SJCRH30 (cell line): ENCODE data around the gene RNASET2. TPM values are rescaled to one million over a fixed set of nuclear protein-coding genes. Genes with fewer than 3 reads are reported as not detected.
"Not testable (repeated sequence)": the region's sequence is repeated elsewhere in the genome, so short reads cannot be mapped to it uniquely, and the experiment has no call there.

Experiments used
- DNase-seq, 2 experiments: peaks; one replicate each; pipeline ENCODE4 v3.0.0-alpha.2; 2015 to 2020
- H3K27ac ChIP-seq: fragments of 250-450 bp; sonication (Bioruptor Pico); 2 replicates; pipeline ENCODE4 v1.5.1; 2020; ENCODE audit warnings: mild to moderate bottlenecking, moderate library complexity
- H3K27me3 ChIP-seq: fragments of 250-450 bp; sonication (Bioruptor Pico); 2 replicates; pipeline ENCODE4 v1.5.1; 2020; ENCODE audit warnings: mild to moderate bottlenecking, moderate library complexity
- H3K36me3 ChIP-seq: fragments of 250-450 bp; sonication (Bioruptor Pico); 2 replicates; pipeline ENCODE4 v1.5.1; 2020; ENCODE audit warnings: mild to moderate bottlenecking, moderate library complexity
- H3K4me1 ChIP-seq: fragments of 250-450 bp; sonication (Bioruptor Pico); 2 replicates; pipeline ENCODE4 v1.5.1; 2020; ENCODE audit warnings: mild to moderate bottlenecking, moderate library complexity
- H3K4me3 ChIP-seq: fragments of 250-450 bp; sonication (Bioruptor Pico); 2 replicates; pipeline ENCODE4 v1.5.1; 2020; ENCODE audit warnings: mild to moderate bottlenecking, moderate library complexity
- H3K9me3 ChIP-seq: fragments of 250-450 bp; sonication (Bioruptor Pico); replicated peaks from 2 replicates; pipeline ENCODE4 v1.5.1; 2020; ENCODE audit warnings: mild to moderate bottlenecking, moderate library complexity
- total RNA-seq: library from RNA; depleted of rRNA; stranded (reverse); fragments of >200 nt; shearing (Covaris generic); gene quantifications from 2 replicates; pipeline ENCODE4 v1.2.3, GENCODE V29; 2014; rRNA removed

RNASET2 gene
- total RNA-seq, 1 experiment from 2014 or later, result 17.2 TPM

GRCh38 chr6:166900956-166901607 lies 55.3 kb downstream of the RNASET2 start:
- Histone ChIP-seq H3K9me3 (no peaks in the 10 kb centered on the region), H3K36me3 (no peaks in the 10 kb centered on the region), H3K27me3 (peaks cover 16% of the 10 kb centered on the region), H3K4me3 (no peak overlapping the region), H3K27ac (no peak overlapping the region), H3K4me1 (no peaks in the 10 kb centered on the region)
- no peak for DNase-seq

DNA sequence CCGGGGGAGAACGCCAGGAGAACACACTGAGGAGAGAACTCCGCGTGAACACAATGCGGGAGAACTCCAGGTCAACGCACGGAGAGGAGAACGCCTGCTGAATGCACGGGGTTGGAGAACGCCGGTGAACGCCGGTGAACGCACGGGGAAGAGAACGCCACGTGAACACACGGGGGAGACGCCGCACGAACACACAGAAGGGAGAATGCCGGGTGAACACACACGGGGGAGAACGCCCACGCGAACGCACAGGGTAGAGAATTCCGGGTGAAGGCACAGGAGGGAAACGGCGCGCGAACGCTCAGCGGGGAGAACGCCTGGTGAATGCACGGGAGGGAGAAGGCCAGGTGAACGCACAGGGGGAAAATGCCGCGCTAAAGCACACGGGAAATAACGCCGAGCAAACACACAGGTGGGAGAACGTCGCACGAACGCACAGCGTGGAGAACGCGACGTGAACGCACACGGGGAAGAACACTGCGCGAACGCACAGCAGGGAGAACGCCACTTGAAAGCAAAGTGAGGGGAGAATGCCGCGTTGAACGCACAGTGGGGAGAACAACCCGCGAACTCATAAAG lies 56.1 kb downstream of the RNASET2 start:
- Histone ChIP-seq H3K4me3 (no peak overlapping the region), H3K9me3 (no peaks in the 10 kb centered on the region), H3K27me3 (peaks cover 16% of the 10 kb centered on the region), H3K27ac (no peak overlapping the region), H3K4me1 (no peaks in the 10 kb centered on the region), H3K36me3 (no peaks in the 10 kb centered on the region)
- no peak for DNase-seq

DNA sequence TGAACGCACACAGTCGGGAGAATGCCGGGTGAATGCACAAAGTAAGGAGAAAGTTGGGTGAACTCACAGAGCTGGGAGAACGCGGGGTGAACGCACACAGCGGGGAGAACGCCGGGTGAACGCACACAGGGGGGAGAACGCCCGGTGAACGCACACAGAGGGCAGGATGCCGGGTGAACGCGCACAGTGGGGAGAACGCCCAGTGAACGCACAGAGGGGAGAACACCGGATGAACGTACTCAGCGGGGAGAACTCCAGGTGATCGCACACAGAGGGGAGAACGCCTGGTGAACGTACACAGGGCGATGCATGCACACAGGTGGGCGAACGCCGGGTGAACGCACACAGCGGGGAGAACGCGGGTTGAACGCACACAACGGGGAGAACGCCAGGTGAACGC lies 57.4 kb downstream of the RNASET2 start:
- H3K4me1 ChIP-seq, result no peaks in the 10 kb centered on the region

DNA sequence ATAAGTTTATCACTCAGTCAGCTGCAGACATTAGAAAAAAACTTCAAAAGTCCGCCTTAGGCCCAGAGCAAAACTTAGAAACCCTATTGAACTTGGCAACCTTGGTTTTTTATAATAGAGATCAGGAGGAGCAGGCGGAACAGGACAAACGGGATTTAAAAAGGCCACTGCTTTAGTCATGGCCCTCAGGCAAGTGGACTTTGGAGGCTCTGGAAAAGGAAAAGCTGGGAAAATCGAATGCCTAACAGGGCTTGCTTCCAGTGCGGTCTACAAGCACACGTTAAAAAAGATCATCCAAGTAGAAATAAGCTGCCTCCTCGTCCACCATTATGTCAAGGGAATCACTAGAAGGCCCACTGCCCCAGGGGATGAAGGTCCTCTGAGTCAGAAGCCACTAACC lies 61.7 kb downstream of the RNASET2 start:
- not testable (repeated sequence) for H3K9me3 ChIP-seq, H3K27me3 ChIP-seq, H3K4me3 ChIP-seq, DNase-seq, H3K36me3 ChIP-seq, H3K27ac ChIP-seq, H3K4me1 ChIP-seq

More for the DNA sequence above, 57.4 kb downstream of the RNASET2 start:
- H3K36me3 ChIP-seq, result no peaks in the 10 kb centered on the region
- no peak overlapping the region for H3K4me3 ChIP-seq
- peaks cover 6% of the 10 kb centered on the region; the same call in 1 of the 2 replicates for H3K27me3 ChIP-seq
- no peak overlapping the region for H3K27ac ChIP-seq
- no peak for DNase-seq
- H3K9me3 ChIP-seq, result no peaks in the 10 kb centered on the region

- not testable (repeated sequence) for H3K9me3 ChIP-seq, H3K4me1 ChIP-seq, H3K27me3 ChIP-seq, H3K27ac ChIP-seq, H3K4me3 ChIP-seq, DNase-seq, H3K36me3 ChIP-seq
Observed at GRCh38 chr6:166892472-166892871, 63.9 kb downstream of the RNASET2 start.

DNA sequence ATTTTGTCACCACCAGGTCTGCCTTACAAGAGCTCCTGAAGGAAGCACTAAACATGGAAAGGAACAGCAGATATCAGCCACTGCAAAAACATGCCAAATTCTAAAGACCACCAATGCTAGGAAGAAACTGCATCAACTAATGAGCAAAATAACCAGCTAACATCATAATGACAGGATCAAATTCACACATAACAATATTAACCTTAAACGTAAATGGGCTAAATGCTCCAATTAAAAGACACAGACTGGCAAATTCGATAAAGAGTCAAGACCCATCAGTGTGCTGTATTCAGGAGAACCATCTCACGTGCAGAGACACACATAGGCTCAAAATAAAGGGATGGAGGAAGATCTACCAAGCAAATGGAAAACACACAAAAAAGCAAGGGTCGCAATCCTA lies 69.6 kb downstream of the RNASET2 start:
- H3K4me3 ChIP-seq, DNase-seq, H3K4me1 ChIP-seq, H3K9me3 ChIP-seq, H3K27ac ChIP-seq, H3K27me3 ChIP-seq, H3K36me3 ChIP-seq: not testable (repeated sequence)

- not testable (repeated sequence) for H3K9me3 ChIP-seq, H3K4me3 ChIP-seq, DNase-seq, H3K27ac ChIP-seq, H3K4me1 ChIP-seq, H3K27me3 ChIP-seq, H3K36me3 ChIP-seq
Observed at GRCh38 chr6:166884958-166885357, 71.4 kb downstream of the RNASET2 start.

DNA sequence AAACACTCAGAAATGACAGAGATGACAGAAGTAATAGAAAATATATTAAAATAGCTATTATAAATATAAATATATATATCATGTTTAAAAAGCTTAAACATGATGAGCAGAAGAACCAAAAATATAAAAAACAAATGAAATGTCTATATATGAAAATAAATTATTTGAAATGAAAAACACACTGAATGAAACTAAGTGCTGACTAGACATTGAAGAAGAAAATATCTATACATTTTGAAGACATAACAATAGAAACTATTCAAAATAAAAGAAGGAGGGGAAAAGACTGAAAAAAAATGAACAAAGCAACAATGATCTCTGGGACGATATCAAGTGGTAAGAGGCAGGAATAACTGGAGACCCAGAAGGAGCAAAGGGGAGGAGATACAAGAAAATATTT lies 76.8 kb downstream of the RNASET2 start:
- Histone ChIP-seq H3K9me3 (no peaks in the 10 kb centered on the region), H3K4me3 (no peak overlapping the region), H3K27ac (no peak overlapping the region), H3K27me3 (peaks cover 5% of the 10 kb centered on the region; the same call in 1 of the 2 replicates), H3K4me1 (no peaks in the 10 kb centered on the region), H3K36me3 (no peaks in the 10 kb centered on the region)
- no peak for DNase-seq

Other genes starting within 250 kb of the RNASET2 start
- gene CEP43, start 42.8 kb upstream of the RNASET2 start, total RNA-seq, result 57.5 and 60.2 TPM in 2 replicates
- gene CCR6, start 166.5 kb upstream of the RNASET2 start, total RNA-seq, result not detected in 2 replicates
- not detected in 2 replicates for gene GPR31, start 201.4 kb upstream of the RNASET2 start, total RNA-seq